H9 (cell line): ENCODE results near the gene ETF1. TPM values are rescaled to one million over a fixed set of nuclear protein-coding genes. Genes with fewer than 3 reads are reported as not detected.
A peak's percentile ranks its signal among the peaks of the same experiment; 100 is the strongest.

ENCODE experiments used
- DNase-seq: peaks from one replicate; pipeline ENCODE4 v3.0.0-alpha.2; 2017
- H2AFZ ChIP-seq: one replicate; pipeline ENCODE4 v1.6.1; 2013; ENCODE audit warnings: mild to moderate bottlenecking, low read length, control low read depth, moderate library complexity
- H2AK5ac ChIP-seq: 2 replicates; pipeline ENCODE4 v1.6.1; 2013; ENCODE audit warnings: low read length, control low read depth, mixed read lengths; ENCODE audit not compliant: insufficient read length
- H2BK120ac ChIP-seq: one replicate; pipeline ENCODE4 v1.6.1; 2013; ENCODE audit warnings: low read depth, mild to moderate bottlenecking, low read length, control low read depth, inconsistent platforms; ENCODE audit not compliant: poor library complexity, severe bottlenecking
- H2BK12ac ChIP-seq: 2 replicates; pipeline ENCODE4 v1.6.1; 2013; ENCODE audit warnings: low read length, control low read depth, mixed read lengths, low read depth; ENCODE audit not compliant: insufficient read length
- H2BK15ac ChIP-seq: 2 replicates; pipeline ENCODE4 v1.6.1; 2013; ENCODE audit warnings: low read depth, low read length, control low read depth
- H2BK20ac ChIP-seq: one replicate; pipeline ENCODE4 v1.6.1; 2013; ENCODE audit warnings: low read depth, mild to moderate bottlenecking, low read length, control low read depth, inconsistent platforms; ENCODE audit not compliant: poor library complexity, severe bottlenecking
- H2BK5ac ChIP-seq: 2 replicates; pipeline ENCODE4 v1.6.1; 2013; ENCODE audit warnings: low read length, control low read depth, mixed read lengths; ENCODE audit not compliant: insufficient read length
- H3K14ac ChIP-seq: 2 replicates; pipeline ENCODE4 v1.6.1; 2013; ENCODE audit warnings: low read length, control low read depth; ENCODE audit not compliant: insufficient read depth
- H3K18ac ChIP-seq: 2 replicates; pipeline ENCODE4 v1.6.1; 2013; ENCODE audit warnings: low read depth, mild to moderate bottlenecking, mixed read lengths, low read length, control low read depth; ENCODE audit not compliant: insufficient read length
- H3K23ac ChIP-seq: 2 replicates; pipeline ENCODE4 v1.6.1; 2013; ENCODE audit warnings: low read length, control low read depth, mixed read lengths, low read depth; ENCODE audit not compliant: insufficient read length
- H3K23me2 ChIP-seq: 2 replicates; pipeline ENCODE4 v1.6.1; 2013; ENCODE audit warnings: low read depth, mild to moderate bottlenecking, mixed read lengths, low read length, control low read depth; ENCODE audit not compliant: insufficient read length, poor library complexity, severe bottlenecking
- H3K27ac ChIP-seq: 2 replicates; pipeline ENCODE4 v1.5.1; 2013; ENCODE audit warnings: low read length, control low read depth, mixed read lengths, low read depth; ENCODE audit not compliant: insufficient read length
- H3K27me3 ChIP-seq: 2 replicates; pipeline ENCODE4 v1.6.1; 2013; ENCODE audit warnings: low read length, control low read depth, inconsistent platforms; ENCODE audit not compliant: insufficient read depth
- H3K4ac ChIP-seq: 2 replicates; pipeline ENCODE4 v1.6.1; 2013; ENCODE audit warnings: low read depth, mild to moderate bottlenecking, control low read depth, inconsistent platforms, low read length, moderate library complexity
- H3K4me1 ChIP-seq: 2 replicates; pipeline ENCODE4 v1.6.1; 2013; ENCODE audit warnings: low read length, control low read depth, inconsistent platforms; ENCODE audit not compliant: insufficient read depth
- H3K4me2 ChIP-seq: 2 replicates; pipeline ENCODE4 v1.6.1; 2013; ENCODE audit warnings: low read length, control low read depth, mixed read lengths; ENCODE audit not compliant: insufficient read length, insufficient read depth
- H3K56ac ChIP-seq: 2 replicates; pipeline ENCODE4 v1.6.1; 2013; ENCODE audit warnings: low read depth, mild to moderate bottlenecking, mixed read lengths, low read length, control low read depth; ENCODE audit not compliant: insufficient read length
- H3K79me1 ChIP-seq: 2 replicates; pipeline ENCODE4 v1.6.1; 2013; ENCODE audit warnings: low read depth, mild to moderate bottlenecking, moderate library complexity, low read length, control low read depth, inconsistent platforms; ENCODE audit not compliant: insufficient read depth, poor library complexity, severe bottlenecking
- H3K79me2 ChIP-seq: 2 replicates; pipeline ENCODE4 v1.6.1; 2013; ENCODE audit warnings: low read length, control low read depth, inconsistent platforms; ENCODE audit not compliant: insufficient read depth
- H3K9ac ChIP-seq: 2 replicates; pipeline ENCODE4 v1.6.1; 2013; ENCODE audit warnings: low read length, control low read depth, mixed read lengths; ENCODE audit not compliant: insufficient read length; ENCODE audit errors: extremely low read depth
- H3K9me3 ChIP-seq: one replicate; pipeline ENCODE4 v1.6.1; 2013; ENCODE audit warnings: low read depth, low read length, inconsistent platforms; ENCODE audit not compliant: control insufficient read depth
- H3T11ph ChIP-seq: one replicate; pipeline ENCODE4 v1.6.1; 2013; ENCODE audit warnings: mild to moderate bottlenecking, low read length, control low read depth, inconsistent platforms
- H4K20me1 ChIP-seq: one replicate; pipeline ENCODE4 v1.6.1; 2013; ENCODE audit not compliant: control insufficient read depth, insufficient read length, insufficient read depth
- H4K5ac ChIP-seq: 2 replicates; pipeline ENCODE4 v1.6.1; 2013; ENCODE audit warnings: low read depth, mild to moderate bottlenecking, mixed read lengths, low read length, control low read depth; ENCODE audit not compliant: insufficient read length
- H4K8ac ChIP-seq: replicated peaks from 2 replicates; pipeline ENCODE4 v1.6.1; 2013; ENCODE audit warnings: low read length, control low read depth, mixed read lengths, low read depth; ENCODE audit not compliant: insufficient read length
- H4K91ac ChIP-seq: 2 replicates; pipeline ENCODE4 v1.6.1; 2013; ENCODE audit warnings: low read depth, mild to moderate bottlenecking, moderate library complexity, mixed read lengths, low read length, control low read depth; ENCODE audit not compliant: insufficient read length
- H3K27ac Mint-ChIP-seq, 3 experiments: 2 replicates in 2 of 3; 3 replicates in 1 of 3; pipeline ENCODE4 v1.8.0; 2020 to 2021; ENCODE audit warnings: mixed read lengths in 3 of 3, mild to moderate bottlenecking in 1 of 3, moderate library complexity in 1 of 3
- H3K27me3 Mint-ChIP-seq: 2 replicates; pipeline ENCODE4 v1.8.0; 2021; ENCODE audit warnings: low read depth, mild to moderate bottlenecking, moderate library complexity, mixed read lengths
- H3K36me3 Mint-ChIP-seq, 3 experiments: 2 replicates in 2 of 3; 3 replicates in 1 of 3; pipeline ENCODE4 v1.8.0; 2020 to 2021; ENCODE audit warnings: low read depth in 3 of 3, mixed read lengths in 3 of 3; ENCODE audit not compliant: insufficient read depth in 1 of 3
- H3K4me1 Mint-ChIP-seq, 2 experiments: 2 replicates each; pipeline ENCODE4 v1.8.0; 2020; ENCODE audit warnings: mixed read lengths in 2 of 2
- H3K4me3 Mint-ChIP-seq, 2 experiments: 2 replicates in 1 of 2; 3 replicates in 1 of 2; pipeline ENCODE4 v1.8.0; 2020 to 2021; ENCODE audit warnings: mild to moderate bottlenecking in 2 of 2, mixed read lengths in 2 of 2, moderate library complexity in 1 of 2
- H3K9me3 Mint-ChIP-seq, 2 experiments: 2 replicates in 1 of 2; 3 replicates in 1 of 2; pipeline ENCODE4 v1.8.0; 2020; ENCODE audit warnings: mild to moderate bottlenecking in 2 of 2, mixed read lengths in 2 of 2, moderate library complexity in 1 of 2
- CTCF ChIP-seq: fragments of 200-600 bp; sonication (generic); conservative IDR thresholded peaks from 3 replicates; pipeline ENCODE4 v1.8.0; 2021; ENCODE audit warnings: antibody characterized with exemption, mild to moderate bottlenecking
- WGBS: extraction: QIAGEN DNeasy Blood & Tissue Kit; methylation state at CpG from one replicate; pipeline ENCODE4 v1.1.7; 2013; ENCODE audit warnings: missing lambda C conversion rate, low lambda C conversion rate, mixed read lengths; ENCODE audit not compliant: insufficient read length; ENCODE audit errors: extremely low coverage; 5-methylcytosine and 5-hydroxymethylcytosine counted together
- total RNA-seq: library from RNA; stranded (reverse); gene quantifications from 2 replicates; pipeline ENCODE4 v1.2.1, GENCODE V29; 2021

The ETF1 gene
- total RNA-seq, 1 experiment from 2014 or later, result 175 TPM

DNA sequence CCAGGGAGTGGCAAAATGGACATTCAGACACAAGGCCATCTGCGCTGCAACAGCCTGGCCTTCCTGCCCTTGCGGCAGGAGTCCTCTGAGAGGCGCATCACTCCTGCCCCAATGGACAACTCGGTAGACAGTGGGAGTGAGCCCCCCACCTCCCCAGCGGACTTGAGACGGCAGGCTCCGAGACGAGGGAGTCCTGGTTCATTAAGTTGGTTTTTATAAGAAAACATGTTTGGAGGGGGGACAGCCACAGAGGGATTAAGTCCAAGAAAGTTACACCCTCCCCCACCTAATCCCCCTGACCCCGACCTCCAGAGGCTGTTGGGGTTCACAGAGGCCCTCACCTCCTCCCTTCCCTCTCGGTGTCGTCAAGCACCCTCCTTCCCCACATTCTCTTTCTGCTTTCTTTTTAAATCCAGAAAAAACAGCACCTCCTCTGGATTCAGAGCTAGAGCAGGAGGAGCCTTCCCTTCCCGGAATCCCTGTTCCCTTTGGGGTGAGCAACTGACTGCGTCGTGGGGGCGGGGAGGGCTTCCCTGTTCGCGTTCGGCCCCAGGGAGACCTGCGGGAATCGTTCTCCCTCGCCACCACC lies 79.5 kb downstream of the ETF1 start:
- Mint-ChIP-seq H3K4me1 (peaks cover 31 to 33% of the 10 kb centered on the region in 2 experiments), H3K27me3 (peaks cover 19% of the 10 kb centered on the region), H3K9me3 (peaks cover 0 to 11% of the 10 kb centered on the region in 2 experiments; a peak in 3 of 5 replicates), H3K4me3 (peak overlapping the region; percentile 86), H3K27ac (peak overlapping the region; percentile 86 to 94 (median 91); a peak in 6 of 7 replicates), H3K36me3 (peaks cover 16 to 22% (median 22%) of the 10 kb centered on the region in 3 experiments)
- no CpG with 5 or more reads among the region's 21 CpGs for WGBS
- H2BK5ac ChIP-seq, result no peak overlapping the region
- H3K23ac ChIP-seq, result no peak overlapping the region
- H3K9ac ChIP-seq, result peak overlapping the region; percentile 64
- H3T11ph ChIP-seq, result no peak overlapping the region
- H3K4ac ChIP-seq, result no peak overlapping the region; the same call in 1 of the 2 replicates
- H4K5ac ChIP-seq, result no peak overlapping the region
- H2AFZ ChIP-seq, result no peak overlapping the region
- H3K56ac ChIP-seq, result no peak overlapping the region
- H2AK5ac ChIP-seq, result no peak overlapping the region
- peak overlapping the region; percentile 67 for H3K4me2 ChIP-seq
- no peak for DNase-seq
- H2BK20ac ChIP-seq, result no peak overlapping the region
- peak; percentile 16; the same call in 1 of the 3 replicates for TF ChIP-seq CTCF
- H2BK15ac ChIP-seq, result no peak overlapping the region
- H3K79me2 ChIP-seq, result no peaks in the 10 kb centered on the region
- H3K23me2 ChIP-seq, result peaks cover 23% of the 10 kb centered on the region
- H3K18ac ChIP-seq, result peak overlapping the region; percentile 24
- H2BK12ac ChIP-seq, result no peak overlapping the region
- H3K9me3 ChIP-seq, result no peaks in the 10 kb centered on the region
- H3K27ac ChIP-seq, result no peak overlapping the region
- no peaks in the 10 kb centered on the region for H4K20me1 ChIP-seq
- H4K91ac ChIP-seq, result no peak overlapping the region
- no peak overlapping the region for H4K8ac ChIP-seq
- no peaks in the 10 kb centered on the region; the same call in 1 of the 2 replicates for H3K27me3 ChIP-seq
- H3K14ac ChIP-seq, result peak overlapping the region; percentile 49; the same call in 1 of the 2 replicates
- no peak overlapping the region for H2BK120ac ChIP-seq
- no peaks in the 10 kb centered on the region for H3K4me1 ChIP-seq
- H3K79me1 ChIP-seq, result no peaks in the 10 kb centered on the region
